Astrocyte of the spinal cord (primary cell): ENCODE measurements around the gene LIPG.
"Not testable (repeated sequence)": the region's sequence is repeated elsewhere in the genome, so short reads cannot be mapped to it uniquely, and the experiment has no call there.

ENCODE experiments used
- DNase-seq: peaks from one replicate; pipeline ENCODE4 v3.0.0; 2011; ENCODE audit warnings: low read depth, low spot score
- H3K4me3 ChIP-seq: 2 replicates; pipeline ENCODE4 v1.5.1; 2011; ENCODE audit warnings: low read depth, mild to moderate bottlenecking, low read length, moderate library complexity
- in situ Hi-C: cut with HindIII; loops from 2 replicates; pipeline ENCODE4 v1.10.0; 2017; ENCODE audit warnings: low sequenced_read_pairs
- TF ChIP-seq, protein P1 (sequence below): IDR thresholded peaks from 2 replicates; pipeline ENCODE4 v1.5.1; 2012; ENCODE audit warnings: low read depth, mild to moderate bottlenecking, low read length, inconsistent platforms

LIPG gene

DNA sequence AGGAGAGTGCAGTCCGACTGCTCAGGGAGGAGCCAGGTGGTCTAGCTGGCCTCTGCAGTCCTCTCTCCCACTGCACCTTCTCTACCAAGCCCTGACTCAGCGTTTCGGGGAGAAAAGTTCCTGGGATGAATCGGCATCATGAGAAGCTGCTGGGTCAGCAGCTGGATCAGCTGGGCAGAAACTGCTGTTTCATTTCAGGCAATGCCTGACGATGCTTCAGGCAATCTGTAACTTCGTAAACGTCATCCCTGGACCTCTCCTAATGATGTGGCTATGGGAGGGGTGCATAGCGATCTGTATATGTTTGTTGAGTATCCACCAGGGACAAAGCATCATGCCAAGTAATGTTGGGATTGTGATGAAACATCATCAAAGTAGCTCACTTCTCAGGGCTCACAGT lies 20.7 kb downstream of the LIPG start:
- in situ Hi-C loops: no loop called here
- TF ChIP-seq, protein P1, sequence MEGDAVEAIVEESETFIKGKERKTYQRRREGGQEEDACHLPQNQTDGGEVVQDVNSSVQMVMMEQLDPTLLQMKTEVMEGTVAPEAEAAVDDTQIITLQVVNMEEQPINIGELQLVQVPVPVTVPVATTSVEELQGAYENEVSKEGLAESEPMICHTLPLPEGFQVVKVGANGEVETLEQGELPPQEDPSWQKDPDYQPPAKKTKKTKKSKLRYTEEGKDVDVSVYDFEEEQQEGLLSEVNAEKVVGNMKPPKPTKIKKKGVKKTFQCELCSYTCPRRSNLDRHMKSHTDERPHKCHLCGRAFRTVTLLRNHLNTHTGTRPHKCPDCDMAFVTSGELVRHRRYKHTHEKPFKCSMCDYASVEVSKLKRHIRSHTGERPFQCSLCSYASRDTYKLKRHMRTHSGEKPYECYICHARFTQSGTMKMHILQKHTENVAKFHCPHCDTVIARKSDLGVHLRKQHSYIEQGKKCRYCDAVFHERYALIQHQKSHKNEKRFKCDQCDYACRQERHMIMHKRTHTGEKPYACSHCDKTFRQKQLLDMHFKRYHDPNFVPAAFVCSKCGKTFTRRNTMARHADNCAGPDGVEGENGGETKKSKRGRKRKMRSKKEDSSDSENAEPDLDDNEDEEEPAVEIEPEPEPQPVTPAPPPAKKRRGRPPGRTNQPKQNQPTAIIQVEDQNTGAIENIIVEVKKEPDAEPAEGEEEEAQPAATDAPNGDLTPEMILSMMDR: no peak
- H3K4me3 ChIP-seq: no peak overlapping the region
- no peak for DNase-seq

DNA sequence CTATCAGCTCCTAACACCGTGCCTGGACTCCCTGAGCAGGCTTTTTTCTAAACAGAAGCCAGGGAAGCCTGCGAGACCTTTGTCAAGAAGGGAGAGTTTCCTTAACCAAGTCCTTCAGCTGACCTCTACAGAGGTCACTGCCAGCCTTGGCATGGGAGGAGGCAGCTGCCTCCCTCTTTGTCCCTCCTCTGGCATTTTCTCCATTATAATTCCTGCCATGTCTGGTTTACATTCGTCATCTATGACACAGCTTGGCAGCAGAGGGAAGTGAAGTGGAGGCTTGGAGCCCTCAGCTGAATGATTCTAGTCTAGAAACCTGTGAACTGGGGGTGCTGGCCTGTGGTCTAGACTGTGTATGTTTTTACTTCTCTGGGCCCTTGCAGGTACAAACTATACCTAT lies 22.5 kb downstream of the LIPG start:
- TF ChIP-seq, protein P1: no peak
- no peak overlapping the region for H3K4me3 ChIP-seq

GRCh38 chr18:49584951-49585350 lies 23.1 kb downstream of the LIPG start:
- H3K4me3 ChIP-seq, in situ Hi-C loops, DNase-seq: not testable (repeated sequence)

More for the DNA sequence above, 22.5 kb downstream of the LIPG start:
- in situ Hi-C loops: no loop called here
- no peak for DNase-seq

DNA sequence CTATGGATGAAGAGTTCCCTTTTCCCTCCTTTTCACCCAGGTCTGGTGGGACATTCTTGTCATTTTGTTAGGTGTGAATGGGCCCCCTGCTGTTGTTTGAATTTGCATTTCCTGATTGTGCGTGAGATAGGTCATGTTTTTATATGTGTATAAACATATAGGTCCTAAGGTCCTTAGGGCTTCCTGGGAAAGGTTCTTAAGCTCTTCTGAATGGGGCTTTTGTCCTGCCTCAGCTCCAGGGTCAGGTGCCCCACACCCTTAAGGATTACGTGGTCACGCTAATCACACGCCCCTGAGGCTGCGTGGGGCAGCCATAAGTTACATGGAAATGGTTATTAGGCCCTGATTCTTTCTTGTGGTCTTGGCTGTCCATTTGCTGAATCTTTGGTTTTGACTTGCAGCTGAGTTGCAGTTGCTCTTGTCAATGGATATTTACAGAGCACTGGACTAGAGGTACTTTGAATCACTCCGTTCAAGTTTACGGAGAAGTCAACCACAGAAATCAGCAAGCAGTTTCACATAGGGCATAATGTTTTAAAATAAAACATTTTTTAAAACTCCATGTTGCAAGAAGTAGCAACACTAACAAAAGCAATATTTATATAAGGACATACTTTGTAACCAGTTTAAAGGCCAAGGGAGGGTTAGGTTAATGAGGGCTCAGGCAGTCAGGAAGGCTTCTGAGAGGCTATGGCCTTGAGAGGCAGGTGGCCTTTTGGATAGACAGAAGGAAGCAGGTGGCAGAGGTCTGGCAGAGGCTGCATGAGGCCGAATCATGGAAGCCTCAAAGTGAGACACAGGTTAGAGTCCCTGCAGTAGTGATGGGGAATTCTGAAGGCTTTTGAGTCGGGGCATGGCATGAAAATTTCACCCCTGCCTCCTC lies 24.2 kb downstream of the LIPG start:
- no peak for DNase-seq
- H3K4me3 ChIP-seq: no peak overlapping the region
- in situ Hi-C loops: no loop called here
- TF ChIP-seq, protein P1: no peak

DNA sequence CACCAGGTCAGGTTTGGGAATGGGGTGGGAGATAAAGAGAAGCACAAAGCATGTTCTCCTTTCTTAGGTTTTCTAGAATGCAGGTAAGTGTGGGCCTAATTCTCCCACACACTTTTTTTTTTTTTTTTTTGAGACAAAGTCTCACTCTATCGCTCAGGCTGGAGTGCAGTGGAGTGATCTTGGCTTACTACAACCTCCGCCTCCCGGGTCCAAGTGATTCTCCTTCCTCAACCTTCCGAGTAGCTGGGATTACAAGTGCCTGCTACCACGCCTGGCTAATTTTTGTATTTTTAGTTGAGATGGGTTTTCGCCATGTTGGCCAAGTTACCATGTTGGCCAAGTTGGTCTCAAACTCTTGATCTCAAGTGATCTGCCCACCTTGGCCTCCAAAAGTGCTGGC lies 26.3 kb downstream of the LIPG start:
- TF ChIP-seq, protein P1: no peak
- in situ Hi-C loops: no loop called here
- H3K4me3 ChIP-seq: no peak overlapping the region
- no peak for DNase-seq

GRCh38 chr18:49588971-49589370 lies 27.1 kb downstream of the LIPG start:
- no peak for DNase-seq
- no peak overlapping the region for H3K4me3 ChIP-seq
- in situ Hi-C loops: no loop called here
- TF ChIP-seq, protein P1: no peak

- DNase-seq: no peak
These were observed 28.8 kb downstream of the LIPG start for GRCh38 chr18:49590608-49591007.

More at GRCh38 chr18:49590608-49591007, 28.8 kb downstream of the LIPG start:
- in situ Hi-C loops: no loop called here
- no peak overlapping the region for H3K4me3 ChIP-seq
- TF ChIP-seq, protein P1: no peak
